Neural progenitor cell (in vitro differentiated cells): ENCODE data around the gene SDHAF3. TPM values are rescaled to one million over a fixed set of nuclear protein-coding genes. Genes with fewer than 3 reads are reported as not detected.

ENCODE experiments used
- DNase-seq: peaks from one replicate; pipeline ENCODE4 v3.0.0-alpha.2; 2016; ENCODE audit warnings: low spot score
- H2AFZ ChIP-seq: fragments of 200-600 bp; sonication (generic); replicated peaks from 2 replicates; pipeline ENCODE4 v1.6.1; 2016; ENCODE audit warnings: antibody characterized with exemption
- H3F3A ChIP-seq: fragments of 200-600 bp; sonication (generic); 2 replicates; pipeline ENCODE4 v1.6.1; 2016; ENCODE audit warnings: antibody characterized with exemption, low read depth
- H3K27ac ChIP-seq: fragments of 200-600 bp; sonication (generic); 2 replicates; pipeline ENCODE4 v1.5.1; 2016; ENCODE audit warnings: mild to moderate bottlenecking
- H3K27me3 ChIP-seq: fragments of 200-600 bp; sonication (generic); 2 replicates; pipeline ENCODE4 v1.6.1; 2016; ENCODE audit warnings: mild to moderate bottlenecking, moderate library complexity
- H3K36me3 ChIP-seq: fragments of 200-600 bp; sonication (generic); 2 replicates; pipeline ENCODE4 v1.5.1; 2016
- H3K4me1 ChIP-seq: fragments of 200-600 bp; sonication (generic); 2 replicates; pipeline ENCODE4 v1.6.1; 2016; ENCODE audit warnings: mixed run types
- H3K4me2 ChIP-seq: fragments of 200-600 bp; sonication (generic); 2 replicates; pipeline ENCODE4 v1.6.1; 2016
- H3K4me3 ChIP-seq: fragments of 200-600 bp; sonication (generic); 2 replicates; pipeline ENCODE4 v1.5.1; 2016
- H3K79me2 ChIP-seq: fragments of 200-600 bp; sonication (generic); 2 replicates; pipeline ENCODE4 v1.6.1; 2016; ENCODE audit warnings: low read depth
- H3K9ac ChIP-seq: fragments of 200-600 bp; sonication (generic); 2 replicates; pipeline ENCODE4 v1.6.1; 2016
- H3K9me3 ChIP-seq: fragments of 200-600 bp; sonication (generic); 2 replicates; pipeline ENCODE4 v1.5.1; 2016; ENCODE audit warnings: low read depth
- H4K20me1 ChIP-seq: fragments of 200-600 bp; sonication (generic); 2 replicates; pipeline ENCODE4 v1.6.1; 2016; ENCODE audit warnings: low read depth
- H3K27ac Mint-ChIP-seq: 3 replicates; pipeline ENCODE4 v1.8.0; 2021; ENCODE audit warnings: mixed read lengths
- H3K27me3 Mint-ChIP-seq: 2 replicates; pipeline ENCODE4 v1.8.0; 2022; ENCODE audit warnings: low read depth, mild to moderate bottlenecking, inconsistent platforms, moderate library complexity, mixed read lengths; ENCODE audit not compliant: insufficient read depth
- H3K36me3 Mint-ChIP-seq: 3 replicates; pipeline ENCODE4 v1.8.0; 2021; ENCODE audit warnings: mixed read lengths
- H3K4me1 Mint-ChIP-seq: 3 replicates; pipeline ENCODE4 v1.8.0; 2021; ENCODE audit warnings: mixed read lengths
- H3K4me3 Mint-ChIP-seq: 3 replicates; pipeline ENCODE4 v1.8.0; 2021; ENCODE audit warnings: mild to moderate bottlenecking, moderate library complexity, mixed read lengths
- H3K9me3 Mint-ChIP-seq: 3 replicates; pipeline ENCODE4 v1.8.0; 2020; ENCODE audit warnings: mixed read lengths
- CTCF ChIP-seq: fragments of 200-600 bp; sonication (generic); IDR thresholded peaks from 2 replicates; pipeline ENCODE4 v1.5.1; 2017; ENCODE audit warnings: antibody characterized with exemption, mild to moderate bottlenecking
- EZH2 ChIP-seq: fragments of 200-600 bp; sonication (generic); IDR thresholded peaks from 2 replicates; pipeline ENCODE4 v1.6.1; 2017; ENCODE audit warnings: antibody characterized with exemption, mild to moderate bottlenecking, moderate library complexity
- EZH2phosphoT487 ChIP-seq: fragments of 200-600 bp; sonication (generic); IDR thresholded peaks from 2 replicates; pipeline ENCODE4 v1.6.1; 2017; ENCODE audit warnings: antibody characterized with exemption
- total RNA-seq: library from RNA; depleted of rRNA; stranded (reverse); fragments of >200 nt; gene quantifications from 2 replicates; pipeline ENCODE4 v1.2.3, GENCODE V29; 2015; ENCODE audit warnings: low replicate concordance

The SDHAF3 gene
- total RNA-seq, 1 donor from 2014 or later, result 59.5 TPM

- Histone ChIP-seq H4K20me1 (no peaks in the 10 kb centered on the region), H3K36me3 (no peaks in the 10 kb centered on the region), H3K4me2 (no peak overlapping the region), H3K27ac (no peak overlapping the region), H3K9ac (no peak overlapping the region), H3F3A (no peaks in the 10 kb centered on the region), H3K27me3 (no peaks in the 10 kb centered on the region), H2AFZ (no peak overlapping the region), H3K4me1 (no peaks in the 10 kb centered on the region), H3K9me3 (no peaks in the 10 kb centered on the region), H3K79me2 (no peaks in the 10 kb centered on the region), H3K4me3 (no peak overlapping the region)
- Mint-ChIP-seq H3K36me3 (no peaks in the 10 kb centered on the region), H3K9me3 (no peaks in the 10 kb centered on the region), H3K27me3 (no peaks in the 10 kb centered on the region), H3K4me3 (no peak overlapping the region), H3K4me1 (no peaks in the 10 kb centered on the region), H3K27ac (no peak overlapping the region)
- TF ChIP-seq EZH2 (no peak), CTCF (no peak), EZH2phosphoT487 (no peak)
- no peak for DNase-seq
These were observed 101.7 kb downstream of the SDHAF3 start for GRCh38 chr7:97219237-97219636.

DNA sequence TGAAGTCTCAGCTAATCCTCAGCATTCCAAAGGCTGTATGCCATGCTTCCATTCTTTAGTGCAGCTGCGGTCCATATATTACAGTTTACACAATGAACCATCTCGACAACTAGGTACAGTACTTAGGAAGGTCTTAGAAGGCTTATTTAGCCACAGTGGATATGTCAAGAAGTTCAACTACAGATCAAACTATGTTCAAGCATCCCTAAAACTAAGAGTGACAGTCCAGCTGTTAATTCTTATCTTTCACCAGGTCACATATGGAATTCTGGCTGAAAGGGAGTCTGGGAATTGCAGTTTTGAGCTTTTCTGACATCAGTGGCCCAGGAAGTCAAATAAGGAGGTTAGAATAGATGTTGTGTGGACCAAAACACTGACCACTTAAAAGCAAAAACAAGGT lies 106.8 kb downstream of the SDHAF3 start:
- H3K9me3 ChIP-seq, result no peaks in the 10 kb centered on the region
- Mint-ChIP-seq H3K27me3 (peaks cover 3% of the 10 kb centered on the region), H3K9me3 (no peaks in the 10 kb centered on the region), H3K4me1 (no peaks in the 10 kb centered on the region), H3K36me3 (no peaks in the 10 kb centered on the region), H3K27ac (no peak overlapping the region), H3K4me3 (no peak overlapping the region)
- H4K20me1 ChIP-seq, result no peaks in the 10 kb centered on the region
- DNase-seq, result no peak
- no peak overlapping the region for H2AFZ ChIP-seq
- H3K36me3 ChIP-seq, result no peaks in the 10 kb centered on the region
- H3K79me2 ChIP-seq, result no peaks in the 10 kb centered on the region
- TF ChIP-seq CTCF (no peak), EZH2 (no peak), EZH2phosphoT487 (no peak)
- no peak overlapping the region for H3K9ac ChIP-seq
- no peak overlapping the region for H3K4me2 ChIP-seq
- no peaks in the 10 kb centered on the region for H3K27me3 ChIP-seq
- no peak overlapping the region for H3K4me3 ChIP-seq
- H3K27ac ChIP-seq, result no peak overlapping the region
- peaks cover 14% of the 10 kb centered on the region for H3K4me1 ChIP-seq
- H3F3A ChIP-seq, result no peaks in the 10 kb centered on the region

GRCh38 chr7:97226541-97226940 lies 109.0 kb downstream of the SDHAF3 start:
- no peak for DNase-seq
- Histone ChIP-seq H2AFZ (no peak overlapping the region), H3K27me3 (no peaks in the 10 kb centered on the region), H3K79me2 (no peaks in the 10 kb centered on the region), H3K27ac (no peak overlapping the region), H3K9ac (no peak overlapping the region), H3K36me3 (no peaks in the 10 kb centered on the region), H3K4me3 (no peak overlapping the region), H3F3A (no peaks in the 10 kb centered on the region), H3K4me1 (peaks cover 14% of the 10 kb centered on the region), H4K20me1 (no peaks in the 10 kb centered on the region), H3K4me2 (no peak overlapping the region), H3K9me3 (no peaks in the 10 kb centered on the region)
- H3K27ac Mint-ChIP-seq, result no peak overlapping the region
- H3K4me3 Mint-ChIP-seq, result no peak overlapping the region
- H3K4me1 Mint-ChIP-seq, result no peaks in the 10 kb centered on the region
- H3K36me3 Mint-ChIP-seq, result no peaks in the 10 kb centered on the region
- TF ChIP-seq EZH2 (no peak), EZH2phosphoT487 (no peak), CTCF (no peak)
- peaks cover 3% of the 10 kb centered on the region for H3K9me3 Mint-ChIP-seq
- H3K27me3 Mint-ChIP-seq, result peaks cover 3% of the 10 kb centered on the region

Other genes with a start within 250 kb of the SDHAF3 start
- gene DLX6, start 112.1 kb upstream of the SDHAF3 start, total RNA-seq, result 0.19 TPM in 1 of 2 replicates, not detected in the other
- gene DLX5, start 92.9 kb upstream of the SDHAF3 start, total RNA-seq, result not detected in 2 replicates